Measurements from ENCODE around the gene DSCAM. TPM values are rescaled to one million over a fixed set of nuclear protein-coding genes. Genes with fewer than 3 reads are reported as not detected.

Gene DSCAM
- total and polyA plus RNA-seq, 2 experiments from 2014 or later, result 0.07 TPM; not detected in 1

- no peak for TF ChIP-seq CTCF (conservative IDR thresholded peaks at IDR 0.05; ENCODE audit: low read depth in 2 of 2)
- TF ChIP-seq ZNF114 (CRISPR knock-in tag; IDR thresholded peaks at IDR 0.05), result no peak
- no peak for TF ChIP-seq ZNF462 (CRISPR knock-in tag; IDR thresholded peaks at IDR 0.05)
- TF ChIP-seq POLR2AphosphoS5 (IDR thresholded peaks at IDR 0.05; ENCODE audit: low read depth), result no peak
- no peak for TF ChIP-seq STAT1 (IDR thresholded peaks at IDR 0.05; ENCODE audit: unreplicated experiment)
Measured at GRCh38 chr21:40047993-40048730, 798.8 kb downstream of the DSCAM start (continued).

- DNase-seq (ENCODE audit: low spot score), result no peak
- Histone ChIP-seq H3K4me2 (no peak overlapping the region), H3K4me1 (ENCODE audit: insufficient read depth) (no peaks in the 10 kb centered on the region; the same call in 1 of the 2 replicates), H2AFZ (no peak overlapping the region), H3K27ac (ENCODE audit: low read depth) (no peak overlapping the region), H3K9me2 (ENCODE audit: insufficient read depth) (0 out of 2 replicates have a peak, but pooled peaks cover 2% of the 10 kb centered on the region), H3K36me3 (ENCODE audit: insufficient read depth) (no peaks in the 10 kb centered on the region; the same call in 1 of the 2 replicates), H3K4me3 (no peak overlapping the region), H3K79me2 (replicated peaks; ENCODE audit: insufficient read depth) (no peaks in the 10 kb centered on the region), H3F3A (replicated peaks; ENCODE audit: low read depth) (no peaks in the 10 kb centered on the region), H4K20me1 (replicated peaks; ENCODE audit: insufficient read depth) (no peaks in the 10 kb centered on the region), H3K27me3 (ENCODE audit: insufficient read depth) (no peaks in the 10 kb centered on the region)
- TF ChIP-seq ZNF331 (CRISPR knock-in tag; IDR thresholded peaks at IDR 0.05; ENCODE audit: low read depth) (no peak), POLR2AphosphoS5 (IDR thresholded peaks at IDR 0.05; ENCODE audit: low read depth) (no peak)
- H3K9me3 Mint-ChIP-seq, result peaks cover 6% of the 10 kb centered on the region
- no peaks in the 10 kb centered on the region; the same call in 2 of the 3 replicates for H3K36me3 Mint-ChIP-seq (ENCODE audit: low read depth)
- peaks cover 15% of the 10 kb centered on the region; the same call in 2 of the 3 replicates for H3K4me1 Mint-ChIP-seq
- no peak overlapping the region for H3K27ac Mint-ChIP-seq
- H3K4me3 Mint-ChIP-seq, result no peak overlapping the region
- H3K27me3 Mint-ChIP-seq (ENCODE audit: insufficient read depth, low read depth, poor library complexity), result no peaks in the 10 kb centered on the region
- ATAC-seq, result no peak
Measured at GRCh38 chr21:40047211-40047610, 799.7 kb downstream of the DSCAM start.

Measured in GM23338 (cell line).